ENCODE measurements around the gene STIL. TPM values are rescaled to one million over a fixed set of nuclear protein-coding genes. Genes with fewer than 3 reads are reported as not detected.

Gene STIL
- total and polyA plus RNA-seq, 2 of the 13 experiments (the other 11 are each of a cell fraction or from before 2014, with no cell fraction given) = 13.7 to 18.6 TPM

- Histone ChIP-seq H3K79me2 (ENCODE audit: insufficient read depth, low read length) (peaks cover 60% of the 10 kb centered on the region), H3K27me3 (ENCODE audit: control insufficient read depth in 1 of 2, insufficient read depth in 2 of 2, low read length in 2 of 2) (no peaks in the 10 kb centered on the region), H3K4me3 (replicated peaks in 1 of 3; ENCODE audit: insufficient read depth in 1 of 3, low read depth in 2 of 3, low read length in 3 of 3) (no peak overlapping the region), H3K4me2 (ENCODE audit: low read depth, low read length) (no peak overlapping the region), H2AFZ (ENCODE audit: low read length) (no peak overlapping the region), H3K9ac (ENCODE audit: insufficient read depth, low read depth, low read length) (no peak overlapping the region), H3K36me3 (replicated peaks in 1 of 2; ENCODE audit: control insufficient read depth in 1 of 2, insufficient read depth in 2 of 2, low read length in 2 of 2) (peaks cover 5% of the 10 kb centered on the region in 2 experiments; a peak in 4 of 5 replicates), H4K20me1 (ENCODE audit: insufficient read depth, low read length) (0 out of 2 replicates have a peak, but pooled peaks cover 4% of the 10 kb centered on the region), H3K4me1 (ENCODE audit: insufficient read depth, low read length) (peaks cover 10% of the 10 kb centered on the region), H3K27ac (ENCODE audit: extremely low read length, insufficient read depth, low read length) (no peak overlapping the region), H3K9me3 (ENCODE audit: low read length) (no peaks in the 10 kb centered on the region)
- peak; percentile 51; the same call in 1 of the 2 replicates for TF ChIP-seq NFE2L2 (IDR thresholded peaks at IDR 0.05; ENCODE audit: low read length)
- TF ChIP-seq MAFK (conservative IDR thresholded peaks at IDR 0.05 in 1 of 2, IDR thresholded peaks at IDR 0.05 in 1 of 2; ENCODE audit: low read length in 2 of 2) = peak in 1 of 2 experiments; percentile 5; a peak in 1 of 4 replicates
- no peak for TF ChIP-seq PAWR (CRISPR knock-in tag; IDR thresholded peaks at IDR 0.05; ENCODE audit: borderline replicate concordance)
- TF ChIP-seq NFE2 (CRISPR knock-in tag; IDR thresholded peaks at IDR 0.05) = peak; percentile 18; the same call in 1 of the 2 replicates
- TF ChIP-seq HNF1B (CRISPR knock-in tag; IDR thresholded peaks at IDR 0.05) = no peak
- intact Hi-C loops (cut with micrococcal nuclease; ENCODE audit: unreplicated experiment) = no loop called here
- peak; percentile 21 for FAIRE-seq
- no TSS peak for BruUV-seq (replicated peaks)
- CTCF ChIA-PET (ENCODE audit: low intra/inter-chr PET ratio, low total read pairs) = no interaction called here
- no peak for DNase-seq (ENCODE audit: low spot score)
- no peak for ATAC-seq
- POLR2A ChIA-PET = interaction anchor here (1.1 kb wide), 1 partner anchor 18 kb away, joined by 4 read pairs; the partner anchor contains the start of gene CMPK1
- 95% methylated on average over 2 of the region's 2 CpGs for WGBS (ENCODE audit: low lambda C conversion rate)
- in situ Hi-C loops (cut with HindIII; ENCODE audit: extremely low pct_ligation_motif_present, low pct_unique_long_range_greater_than_20kb) = no loop called here
Measured at GRCh38 chr1:47351305-47351704, 37.4 kb upstream of the STIL start.

- 94% methylated on average over 1 of the region's 1 CpG for WGBS (ENCODE audit: low lambda C conversion rate)
- TF ChIP-seq KIAA2018 (CRISPR knock-in tag; IDR thresholded peaks at IDR 0.05; ENCODE audit: borderline replicate concordance) (no peak), THAP8 (CRISPR knock-in tag; IDR thresholded peaks at IDR 0.05; ENCODE audit: borderline replicate concordance) (no peak)
Measured at GRCh38 chr1:47348246-47348645, 34.3 kb upstream of the STIL start.

More at GRCh38 chr1:47348246-47348645, 34.3 kb upstream of the STIL start:
- Histone ChIP-seq H3K36me3 (replicated peaks in 1 of 2; ENCODE audit: control insufficient read depth in 1 of 2, insufficient read depth in 2 of 2, low read length in 2 of 2) (peaks cover 5 to 10% of the 10 kb centered on the region in 2 experiments), H2AFZ (ENCODE audit: low read length) (no peak overlapping the region), H3K27me3 (ENCODE audit: control insufficient read depth in 1 of 2, insufficient read depth in 2 of 2, low read length in 2 of 2) (no peaks in the 10 kb centered on the region), H3K4me1 (ENCODE audit: insufficient read depth, low read length) (peaks cover 10% of the 10 kb centered on the region), H3K9ac (ENCODE audit: insufficient read depth, low read depth, low read length) (no peak overlapping the region), H3K9me3 (ENCODE audit: low read length) (no peaks in the 10 kb centered on the region), H3K79me2 (ENCODE audit: insufficient read depth, low read length) (peaks cover 53% of the 10 kb centered on the region), H4K20me1 (ENCODE audit: insufficient read depth, low read length) (0 out of 2 replicates have a peak, but pooled peaks cover 4% of the 10 kb centered on the region), H3K4me3 (replicated peaks in 1 of 3; ENCODE audit: insufficient read depth in 1 of 3, low read depth in 2 of 3, low read length in 3 of 3) (no peak overlapping the region), H3K4me2 (ENCODE audit: low read depth, low read length) (no peak overlapping the region), H3K27ac (ENCODE audit: extremely low read length, insufficient read depth, low read length) (no peak overlapping the region)
- POLR2A ChIA-PET = interaction anchor here (2.2 kb wide), 1 partner anchor 14 kb away, joined by 7 read pairs; the partner anchor contains the start of gene CMPK1
- CTCF ChIA-PET (ENCODE audit: low intra/inter-chr PET ratio, low total read pairs) = no interaction called here
- FAIRE-seq = no peak
- no TSS peak for BruUV-seq (replicated peaks)
- DNase-seq (ENCODE audit: low spot score) = no peak
- in situ Hi-C loops (cut with HindIII; ENCODE audit: extremely low pct_ligation_motif_present, low pct_unique_long_range_greater_than_20kb) (no loop called here), intact Hi-C loops (cut with micrococcal nuclease; ENCODE audit: unreplicated experiment) (no loop called here)
- ATAC-seq = no peak

Data from HepG2 (cell line).